ENCODE results near the gene FREM2.

The FREM2 gene

DNA sequence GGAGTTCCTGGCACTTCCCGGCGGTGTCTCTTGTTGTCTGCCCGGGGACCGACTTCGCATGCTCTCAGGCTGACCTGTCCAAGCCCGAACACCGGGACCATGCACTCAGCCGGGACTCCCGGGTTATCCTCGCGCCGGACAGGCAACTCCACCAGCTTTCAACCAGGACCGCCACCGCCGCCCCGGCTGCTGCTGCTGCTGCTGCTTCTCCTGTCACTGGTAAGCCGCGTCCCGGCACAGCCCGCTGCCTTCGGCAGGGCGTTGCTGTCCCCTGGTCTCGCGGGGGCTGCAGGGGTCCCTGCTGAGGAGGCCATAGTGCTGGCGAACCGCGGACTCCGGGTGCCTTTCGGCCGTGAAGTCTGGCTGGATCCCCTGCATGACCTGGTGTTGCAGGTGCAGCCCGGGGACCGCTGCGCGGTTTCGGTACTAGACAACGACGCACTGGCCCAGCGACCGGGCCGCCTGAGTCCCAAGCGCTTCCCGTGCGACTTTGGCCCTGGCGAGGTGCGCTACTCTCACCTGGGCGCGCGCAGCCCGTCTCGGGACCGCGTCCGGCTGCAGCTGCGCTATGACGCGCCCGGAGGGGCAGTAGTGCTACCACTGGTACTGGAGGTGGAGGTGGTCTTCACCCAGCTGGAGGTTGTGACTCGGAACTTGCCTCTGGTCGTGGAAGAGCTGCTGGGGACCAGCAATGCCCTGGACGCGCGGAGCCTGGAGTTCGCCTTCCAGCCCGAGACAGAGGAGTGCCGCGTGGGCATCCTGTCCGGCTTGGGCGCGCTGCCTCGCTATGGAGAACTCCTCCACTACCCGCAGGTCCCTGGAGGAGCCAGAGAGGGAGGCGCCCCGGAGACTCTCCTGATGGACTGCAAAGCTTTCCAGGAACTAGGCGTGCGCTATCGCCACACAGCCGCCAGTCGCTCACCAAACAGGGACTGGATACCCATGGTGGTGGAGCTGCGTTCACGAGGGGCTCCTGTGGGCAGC, 661 bp downstream of the FREM2 start:
- no peak for DNase-seq

DNA sequence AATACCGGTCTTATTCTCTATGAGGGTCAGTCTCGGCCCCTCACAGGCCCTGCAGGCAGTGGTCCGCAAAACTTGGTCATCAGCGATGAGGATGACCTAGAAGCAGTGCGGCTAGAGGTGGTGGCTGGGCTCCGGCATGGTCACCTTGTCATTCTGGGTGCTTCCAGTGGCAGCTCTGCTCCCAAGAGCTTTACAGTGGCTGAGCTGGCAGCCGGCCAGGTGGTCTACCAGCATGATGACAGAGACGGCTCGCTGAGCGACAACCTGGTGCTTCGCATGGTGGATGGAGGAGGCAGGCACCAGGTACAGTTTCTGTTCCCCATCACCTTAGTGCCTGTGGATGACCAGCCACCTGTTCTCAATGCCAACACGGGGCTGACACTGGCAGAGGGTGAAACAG, 1.8 kb downstream of the FREM2 start:
- no peak for DNase-seq

- DNase-seq: no peak
These were observed 3.4 kb downstream of the FREM2 start for GRCh38 chr13:38690231-38690630.

GRCh38 chr13:38693168-38693567, 6.3 kb downstream of the FREM2 start:
- DNase-seq: no peak

DNA sequence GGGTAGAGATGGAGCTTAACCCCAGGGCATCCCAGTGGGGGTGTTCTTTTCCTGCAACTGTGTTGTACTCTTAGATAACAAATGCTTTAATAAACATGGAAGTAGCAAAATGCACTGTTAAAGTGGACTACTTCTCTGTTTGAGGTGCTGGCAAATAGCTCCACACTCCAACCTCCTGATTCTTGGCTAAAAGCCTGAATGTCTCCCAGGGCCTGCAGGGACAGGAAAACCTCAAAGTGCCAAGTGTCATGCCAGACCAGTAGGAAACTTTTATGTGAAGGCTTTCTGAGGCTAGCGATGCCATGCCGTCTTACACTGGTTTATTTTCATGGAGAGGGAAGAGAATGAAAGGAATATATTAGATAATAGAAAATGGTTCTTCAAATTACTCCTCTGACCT, 6.8 kb downstream of the FREM2 start:
- no peak for DNase-seq

DNA sequence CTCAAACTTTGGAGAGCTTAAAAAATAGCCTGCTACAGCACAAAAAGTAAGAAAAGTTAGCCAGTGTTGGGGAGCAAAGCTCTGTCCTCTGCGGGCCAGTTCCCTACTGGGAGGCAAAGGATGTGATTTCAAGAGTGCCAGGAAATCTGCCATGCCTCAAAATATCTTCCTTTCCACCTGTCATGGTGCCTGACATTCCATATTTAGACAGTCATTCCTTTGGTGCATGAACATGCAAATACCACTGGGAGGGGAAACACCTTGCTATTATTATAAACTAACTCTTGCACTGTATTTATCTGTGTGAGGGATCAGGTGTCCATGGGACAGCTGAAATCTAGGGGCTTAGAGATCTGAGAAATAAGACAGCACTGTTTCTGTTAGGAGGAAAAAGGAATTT, 10.3 kb downstream of the FREM2 start:
- DNase-seq: no peak

- no peak for DNase-seq
These were observed 10.9 kb downstream of the FREM2 start for GRCh38 chr13:38697628-38698333.

DNA sequence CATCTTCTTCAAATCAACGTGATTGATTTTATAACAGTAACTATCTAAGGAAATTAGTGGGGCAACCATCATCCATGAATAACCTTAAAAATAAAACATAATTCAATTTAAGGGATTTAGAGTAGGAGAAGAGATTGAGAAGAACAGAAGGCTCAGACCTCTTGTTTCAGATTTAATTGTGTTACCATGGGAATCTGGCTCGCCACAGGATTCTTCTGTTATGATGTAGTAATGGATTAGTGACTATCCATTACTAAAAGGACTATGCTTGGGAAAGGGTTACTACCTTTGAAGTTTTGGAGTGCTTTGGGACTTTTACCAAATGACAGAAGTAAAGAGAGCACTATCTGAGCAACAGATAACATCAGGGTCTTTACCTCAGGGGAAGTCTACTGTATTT, 13.2 kb downstream of the FREM2 start:
- no peak for DNase-seq

- no peak for DNase-seq
These were observed 15.8 kb downstream of the FREM2 start for GRCh38 chr13:38702669-38703068.

DNA sequence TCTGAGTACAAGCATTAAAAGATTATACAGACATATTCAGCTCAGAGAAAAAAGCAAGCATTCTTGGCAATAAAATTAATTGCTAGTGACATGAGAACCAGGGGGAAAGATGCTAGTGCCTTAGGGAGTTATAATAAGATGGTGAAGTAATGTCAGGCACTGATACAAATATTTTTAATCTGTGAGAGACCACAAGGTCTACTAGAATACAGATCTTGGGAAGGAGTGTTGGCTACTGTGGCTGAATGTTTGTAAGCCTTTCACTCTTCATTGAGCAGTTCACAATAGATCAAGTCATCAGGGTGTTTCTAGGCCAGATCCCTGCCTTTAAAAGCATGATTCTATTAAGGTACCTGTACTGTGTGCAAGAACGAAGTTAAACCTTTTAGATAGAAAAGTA, 16.4 kb downstream of the FREM2 start:
- DNase-seq: no peak

DNA sequence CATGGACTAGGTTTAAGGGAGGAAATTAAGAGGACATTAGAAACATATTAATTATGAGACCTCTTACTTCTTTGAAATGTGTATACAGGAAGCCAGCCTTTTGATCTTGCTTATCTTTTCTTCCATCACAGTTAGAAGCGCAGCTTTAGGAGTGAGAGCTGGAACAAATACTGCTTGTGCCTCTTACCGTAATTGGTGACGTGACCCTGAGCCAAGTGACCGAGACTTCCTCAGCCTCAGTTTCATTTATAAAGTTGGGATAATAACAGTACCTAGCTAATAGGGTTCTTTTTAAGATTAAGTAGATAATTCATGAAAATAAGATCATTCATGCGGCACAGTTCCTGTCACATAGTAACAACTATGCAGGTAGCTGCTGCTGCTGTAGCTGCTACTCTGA, 18.5 kb downstream of the FREM2 start:
- DNase-seq: no peak

- no peak for DNase-seq
These were observed 20.6 kb downstream of the FREM2 start for GRCh38 chr13:38707460-38707859.

DNA sequence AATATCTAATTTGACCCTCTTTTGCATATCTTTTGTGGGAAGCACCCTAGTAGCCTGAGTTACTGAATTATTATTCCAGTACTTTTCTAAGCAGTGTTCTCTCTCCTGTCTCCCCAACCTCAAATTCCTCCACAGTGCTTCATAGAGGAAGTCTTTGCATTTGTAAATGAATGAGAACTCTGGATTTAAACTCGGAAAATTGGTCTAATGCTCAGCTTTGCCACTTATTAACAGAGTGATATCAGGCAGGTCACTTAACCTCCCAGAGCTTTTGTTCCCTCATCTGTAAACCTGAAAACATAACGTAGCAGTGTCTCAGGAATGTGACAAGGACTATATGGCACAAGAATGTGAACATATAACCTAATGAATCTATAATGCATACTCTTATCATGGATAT, 26.2 kb downstream of the FREM2 start:
- no peak for DNase-seq

- no peak for DNase-seq
These were observed 31.5 kb downstream of the FREM2 start for GRCh38 chr13:38718374-38718773.

DNA sequence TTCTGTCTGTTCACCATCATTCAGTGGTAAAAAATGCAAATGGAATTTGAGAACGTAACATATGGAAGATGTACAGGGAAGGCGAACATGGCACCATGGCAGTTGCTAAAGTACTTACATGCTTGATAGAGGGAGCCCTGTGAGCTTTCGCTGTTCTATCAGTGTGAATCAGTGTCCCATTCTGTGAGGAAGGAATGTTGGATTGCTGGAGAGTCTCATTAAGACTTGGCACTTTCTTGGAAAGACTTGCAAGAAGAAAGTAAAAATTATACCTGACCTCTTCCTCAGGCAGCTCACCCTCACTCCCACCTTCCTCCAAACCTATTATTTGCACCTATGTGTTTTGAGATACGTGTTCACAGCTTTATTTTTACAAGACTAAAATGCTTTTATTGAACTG, 43.5 kb downstream of the FREM2 start:
- DNase-seq: no peak

DNA sequence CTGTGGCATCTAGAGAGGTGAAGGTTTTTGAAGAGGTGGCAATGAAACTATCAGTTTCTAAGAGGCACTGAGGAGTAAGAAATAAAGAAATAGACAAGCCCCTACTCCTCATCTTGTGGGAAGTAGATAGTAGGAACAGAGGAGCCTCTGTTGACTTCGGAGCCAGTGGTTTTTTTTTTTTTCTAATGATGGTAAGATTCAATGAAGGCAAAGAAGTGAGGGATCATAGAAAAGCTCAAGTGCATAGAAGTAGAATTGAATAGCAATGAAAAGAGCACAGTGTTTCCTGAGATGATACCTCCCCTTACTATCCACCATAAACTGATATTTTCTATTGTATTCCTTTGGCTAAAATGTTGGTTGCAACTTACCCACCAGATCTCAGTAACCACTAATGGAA, 46.3 kb downstream of the FREM2 start:
- no peak for DNase-seq

DNA sequence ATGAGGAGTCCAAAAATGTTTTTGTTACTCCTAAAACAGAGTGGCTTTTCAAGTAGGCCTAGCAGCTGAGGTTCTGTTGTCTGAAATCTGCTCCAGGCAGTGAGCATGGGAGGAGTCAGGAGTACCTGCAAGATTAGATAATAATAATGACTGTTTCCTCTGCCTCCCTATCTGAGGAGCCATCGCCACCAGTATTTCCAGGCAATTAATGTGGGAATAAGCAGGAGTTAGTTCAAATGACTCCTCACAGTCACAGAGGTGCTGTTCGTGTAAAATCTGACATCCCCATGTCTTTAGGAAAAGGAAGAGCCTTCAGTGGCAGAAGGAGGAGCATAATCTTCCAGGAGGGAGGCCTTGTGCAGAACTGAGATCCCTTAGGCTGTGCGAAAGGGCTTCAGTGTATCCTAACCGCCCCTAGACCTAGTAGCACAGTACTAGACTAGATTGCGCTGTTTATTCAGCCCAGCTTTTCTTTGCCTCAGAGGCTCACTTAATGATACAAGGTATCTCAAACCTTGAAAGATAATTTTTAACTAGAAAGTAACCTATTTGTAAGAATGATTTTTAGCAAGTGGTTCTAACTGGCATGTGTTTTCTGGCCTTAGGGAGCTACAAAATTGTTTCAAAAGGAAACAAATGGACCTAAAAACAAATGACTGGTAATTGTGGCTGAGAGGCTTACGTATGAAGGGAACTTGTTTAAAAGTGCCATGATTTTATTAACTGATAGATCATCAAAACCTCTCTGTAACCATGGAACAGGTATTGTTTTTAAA, 49.0 kb downstream of the FREM2 start:
- no peak for DNase-seq

DNA sequence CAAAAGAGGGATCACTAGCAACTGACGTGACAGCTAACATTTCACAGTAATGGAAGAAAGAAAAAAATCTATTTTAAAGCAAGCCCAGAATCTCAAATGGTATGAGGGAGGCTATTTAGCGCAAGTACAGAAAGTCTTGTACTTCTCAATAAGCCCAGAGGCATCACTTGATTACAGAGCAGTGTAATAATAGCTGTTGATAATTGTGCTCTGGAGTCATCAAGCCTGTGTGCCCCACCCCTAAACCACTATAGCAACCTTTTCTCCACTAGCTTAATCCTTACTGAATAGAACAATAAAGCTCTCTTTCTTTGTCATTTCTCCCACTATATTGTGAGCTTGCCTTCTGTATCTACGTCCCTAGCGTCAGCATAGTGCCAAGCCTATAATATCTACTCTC, 56.6 kb downstream of the FREM2 start:
- DNase-seq: no peak

DNA sequence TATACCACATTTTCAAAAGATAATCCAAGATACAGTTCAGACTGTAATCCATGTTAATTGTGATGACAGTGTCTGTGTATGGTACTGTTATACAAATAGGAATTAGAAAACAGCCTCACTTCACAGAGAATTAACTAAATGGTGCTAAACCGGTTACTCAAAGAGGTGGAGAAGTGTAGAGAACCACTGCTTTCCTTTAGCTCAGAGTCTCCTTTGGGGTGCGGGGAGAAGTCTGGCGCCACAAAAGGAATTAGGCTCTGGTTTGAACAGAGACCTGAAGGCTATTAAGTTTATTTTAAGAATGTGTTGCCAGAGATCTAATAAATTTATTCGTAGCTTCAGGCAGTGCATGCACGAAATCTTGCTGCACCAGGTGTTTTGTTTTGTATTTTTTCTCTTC, 65.8 kb downstream of the FREM2 start:
- no peak for DNase-seq

- DNase-seq: no peak
These were observed 67.0 kb downstream of the FREM2 start for GRCh38 chr13:38753878-38754277.

GRCh38 chr13:38755793-38756192, 68.9 kb downstream of the FREM2 start:
- no peak for DNase-seq

DNA sequence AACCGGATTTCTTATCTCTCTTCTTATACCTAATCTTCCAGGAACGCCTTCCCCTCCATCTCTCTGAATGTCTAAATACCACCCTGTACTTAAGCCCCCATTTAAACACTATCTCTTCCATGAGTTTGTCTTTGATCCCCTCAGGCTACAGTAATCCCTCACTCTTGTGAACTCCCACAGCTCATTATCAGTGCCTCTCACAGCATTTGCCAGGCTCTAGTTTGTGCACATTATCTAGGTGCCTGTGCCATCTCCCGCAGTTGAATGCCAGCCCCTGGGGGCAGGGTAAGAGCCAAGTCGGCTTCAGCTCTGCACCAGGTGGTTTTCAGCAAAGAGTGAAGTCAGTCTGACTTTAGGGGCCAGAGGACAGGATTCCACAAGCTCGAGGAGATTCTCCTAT, 71.4 kb downstream of the FREM2 start:
- DNase-seq: no peak

DNA sequence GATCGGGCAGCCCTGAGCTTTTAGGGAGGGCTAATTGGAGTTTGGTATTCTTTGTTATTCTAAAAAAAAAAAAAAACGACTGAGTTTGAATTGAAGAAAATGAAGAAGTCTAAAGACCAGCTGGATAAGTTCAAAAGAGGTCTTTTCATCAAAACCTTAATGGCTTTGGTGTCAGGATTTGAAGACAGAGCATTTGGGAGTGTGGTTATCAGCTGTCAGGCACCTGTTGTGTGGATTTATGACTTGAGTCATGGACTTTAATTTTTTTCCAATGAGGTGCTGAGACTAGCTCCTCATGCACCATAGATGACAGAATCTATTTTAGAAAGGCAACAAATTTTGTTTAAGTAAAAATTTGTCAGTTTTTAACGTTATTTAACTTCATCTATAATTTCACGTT, 72.5 kb downstream of the FREM2 start:
- DNase-seq: no peak

Data from MV-4-11 (cell line).